Activated naive CD4-positive, alpha-beta T cell treated with anti-CD3 and anti-CD28 coated beads, Interleukin-2, amount 50 U/mL, for 24 hours (primary cell): Measurements from ENCODE around the gene GPR156.
"Not testable (repeated sequence)": the region's sequence is repeated elsewhere in the genome, so short reads cannot be mapped to it uniquely, and the experiment has no call there.

ENCODE experiments used
- H3K27ac Mint-ChIP-seq: one replicate; pipeline ENCODE4 v1.8.0; 2021; ENCODE audit warnings: mild to moderate bottlenecking, mixed read lengths
- H3K27me3 Mint-ChIP-seq: one replicate; pipeline ENCODE4 v1.8.0; 2021; ENCODE audit warnings: mixed read lengths
- H3K36me3 Mint-ChIP-seq: one replicate; pipeline ENCODE4 v1.8.0; 2021; ENCODE audit warnings: mixed read lengths
- H3K4me1 Mint-ChIP-seq: one replicate; pipeline ENCODE4 v1.8.0; 2021; ENCODE audit warnings: mixed read lengths
- H3K4me3 Mint-ChIP-seq: one replicate; pipeline ENCODE4 v1.8.0; 2021; ENCODE audit warnings: mild to moderate bottlenecking, mixed read lengths
- H3K9me3 Mint-ChIP-seq: one replicate; pipeline ENCODE4 v1.8.0; 2021; ENCODE audit warnings: mixed read lengths

GPR156 gene

GRCh38 chr3:120163026-120163425 lies 122.0 kb downstream of the GPR156 start:
- Mint-ChIP-seq H3K9me3 (no peaks in the 10 kb centered on the region), H3K4me3 (no peak overlapping the region), H3K36me3 (no peaks in the 10 kb centered on the region), H3K27ac (no peak overlapping the region), H3K4me1 (no peaks in the 10 kb centered on the region), H3K27me3 (no peaks in the 10 kb centered on the region)

GRCh38 chr3:120162400-120162799 lies 122.6 kb downstream of the GPR156 start:
- H3K4me3 Mint-ChIP-seq: no peak overlapping the region
- H3K4me1 Mint-ChIP-seq: no peaks in the 10 kb centered on the region
- H3K27ac Mint-ChIP-seq: no peak overlapping the region
- no peaks in the 10 kb centered on the region for H3K9me3 Mint-ChIP-seq
- H3K27me3 Mint-ChIP-seq: no peaks in the 10 kb centered on the region
- H3K36me3 Mint-ChIP-seq: no peaks in the 10 kb centered on the region

- Mint-ChIP-seq H3K4me3 (no peak overlapping the region), H3K36me3 (peaks cover 1% of the 10 kb centered on the region), H3K27me3 (no peaks in the 10 kb centered on the region), H3K9me3 (no peaks in the 10 kb centered on the region), H3K4me1 (no peaks in the 10 kb centered on the region), H3K27ac (no peak overlapping the region)
Measured at GRCh38 chr3:120161902-120162301, 123.1 kb downstream of the GPR156 start.

- H3K4me1 Mint-ChIP-seq: no peaks in the 10 kb centered on the region
- no peak overlapping the region for H3K27ac Mint-ChIP-seq
- peaks cover 2% of the 10 kb centered on the region for H3K27me3 Mint-ChIP-seq
- H3K9me3 Mint-ChIP-seq: peaks cover 9% of the 10 kb centered on the region
- H3K4me3 Mint-ChIP-seq: no peak overlapping the region
- peaks cover 8% of the 10 kb centered on the region for H3K36me3 Mint-ChIP-seq
Measured at GRCh38 chr3:120160050-120160449, 125.0 kb downstream of the GPR156 start.

- Mint-ChIP-seq H3K4me3 (no peak overlapping the region), H3K4me1 (no peaks in the 10 kb centered on the region), H3K36me3 (peaks cover 8% of the 10 kb centered on the region), H3K9me3 (peaks cover 9% of the 10 kb centered on the region), H3K27ac (no peak overlapping the region), H3K27me3 (peaks cover 2% of the 10 kb centered on the region)
Measured at GRCh38 chr3:120157681-120158080, 127.3 kb downstream of the GPR156 start.

- Mint-ChIP-seq H3K36me3 (peaks cover 8% of the 10 kb centered on the region), H3K27ac (no peak overlapping the region), H3K4me3 (no peak overlapping the region), H3K4me1 (no peaks in the 10 kb centered on the region), H3K27me3 (peaks cover 2% of the 10 kb centered on the region), H3K9me3 (peaks cover 9% of the 10 kb centered on the region)
Measured at GRCh38 chr3:120157113-120157512, 127.9 kb downstream of the GPR156 start.

GRCh38 chr3:120156699-120157098 lies 128.3 kb downstream of the GPR156 start:
- H3K4me3 Mint-ChIP-seq: no peak overlapping the region
- peaks cover 9% of the 10 kb centered on the region for H3K9me3 Mint-ChIP-seq
- H3K36me3 Mint-ChIP-seq: peaks cover 8% of the 10 kb centered on the region
- no peaks in the 10 kb centered on the region for H3K4me1 Mint-ChIP-seq
- no peak overlapping the region for H3K27ac Mint-ChIP-seq
- peaks cover 2% of the 10 kb centered on the region for H3K27me3 Mint-ChIP-seq

GRCh38 chr3:120155694-120156093 lies 129.3 kb downstream of the GPR156 start:
- not testable (repeated sequence) for H3K9me3 Mint-ChIP-seq, H3K27me3 Mint-ChIP-seq, H3K36me3 Mint-ChIP-seq, H3K4me3 Mint-ChIP-seq, H3K4me1 Mint-ChIP-seq, H3K27ac Mint-ChIP-seq

GRCh38 chr3:120155108-120155507 lies 129.9 kb downstream of the GPR156 start:
- Mint-ChIP-seq H3K9me3 (peaks cover 9% of the 10 kb centered on the region), H3K4me1 (no peaks in the 10 kb centered on the region), H3K4me3 (no peak overlapping the region), H3K27me3 (peaks cover 2% of the 10 kb centered on the region), H3K36me3 (peaks cover 8% of the 10 kb centered on the region), H3K27ac (no peak overlapping the region)

GRCh38 chr3:120153294-120153693 lies 131.7 kb downstream of the GPR156 start:
- peaks cover 8% of the 10 kb centered on the region for H3K36me3 Mint-ChIP-seq
- H3K4me3 Mint-ChIP-seq: no peak overlapping the region
- peaks cover 4% of the 10 kb centered on the region for H3K4me1 Mint-ChIP-seq
- peaks cover 2% of the 10 kb centered on the region for H3K27me3 Mint-ChIP-seq
- H3K9me3 Mint-ChIP-seq: peaks cover 9% of the 10 kb centered on the region
- H3K27ac Mint-ChIP-seq: no peak overlapping the region

- H3K4me1 Mint-ChIP-seq: peaks cover 16% of the 10 kb centered on the region
- H3K36me3 Mint-ChIP-seq: peaks cover 6% of the 10 kb centered on the region
- no peak overlapping the region for H3K4me3 Mint-ChIP-seq
- H3K27ac Mint-ChIP-seq: no peak overlapping the region
- H3K27me3 Mint-ChIP-seq: peaks cover 2% of the 10 kb centered on the region
- peaks cover 9% of the 10 kb centered on the region for H3K9me3 Mint-ChIP-seq
Measured at GRCh38 chr3:120151791-120152190, 133.2 kb downstream of the GPR156 start.

- no peaks in the 10 kb centered on the region for H3K36me3 Mint-ChIP-seq
- H3K27ac Mint-ChIP-seq: no peak overlapping the region
- no peak overlapping the region for H3K4me3 Mint-ChIP-seq
- peaks cover 27% of the 10 kb centered on the region for H3K4me1 Mint-ChIP-seq
- no peaks in the 10 kb centered on the region for H3K9me3 Mint-ChIP-seq
- H3K27me3 Mint-ChIP-seq: no peaks in the 10 kb centered on the region
Measured at GRCh38 chr3:120148187-120148949, 136.7 kb downstream of the GPR156 start.

- Mint-ChIP-seq H3K9me3 (no peaks in the 10 kb centered on the region), H3K36me3 (no peaks in the 10 kb centered on the region), H3K27me3 (no peaks in the 10 kb centered on the region), H3K4me3 (no peak overlapping the region), H3K27ac (no peak overlapping the region), H3K4me1 (peaks cover 27% of the 10 kb centered on the region)
Measured at GRCh38 chr3:120147072-120147871, 137.8 kb downstream of the GPR156 start.

- no peaks in the 10 kb centered on the region for H3K36me3 Mint-ChIP-seq
- H3K4me1 Mint-ChIP-seq: peaks cover 27% of the 10 kb centered on the region
- H3K27ac Mint-ChIP-seq: no peak overlapping the region
- no peaks in the 10 kb centered on the region for H3K9me3 Mint-ChIP-seq
- H3K27me3 Mint-ChIP-seq: no peaks in the 10 kb centered on the region
- H3K4me3 Mint-ChIP-seq: no peak overlapping the region
Measured at GRCh38 chr3:120145542-120146285, 139.3 kb downstream of the GPR156 start.

- no peak overlapping the region for H3K4me3 Mint-ChIP-seq
- no peaks in the 10 kb centered on the region for H3K27me3 Mint-ChIP-seq
- H3K27ac Mint-ChIP-seq: peak overlapping the region; percentile 59
- peaks cover 27% of the 10 kb centered on the region for H3K4me1 Mint-ChIP-seq
- H3K9me3 Mint-ChIP-seq: no peaks in the 10 kb centered on the region
- H3K36me3 Mint-ChIP-seq: no peaks in the 10 kb centered on the region
Measured at GRCh38 chr3:120144267-120144666, 140.8 kb downstream of the GPR156 start.

- Mint-ChIP-seq H3K27ac (no peak overlapping the region), H3K9me3 (no peaks in the 10 kb centered on the region), H3K4me3 (no peak overlapping the region), H3K36me3 (no peaks in the 10 kb centered on the region), H3K4me1 (peaks cover 26% of the 10 kb centered on the region), H3K27me3 (no peaks in the 10 kb centered on the region)
Measured at GRCh38 chr3:120143676-120144075, 141.3 kb downstream of the GPR156 start.
